CD8-positive, alpha-beta memory T cell (primary cell): ENCODE measurements around the gene NTN5. TPM values are rescaled to one million over a fixed set of nuclear protein-coding genes. Genes with fewer than 3 reads are reported as not detected.
"Not testable (repeated sequence)": the region's sequence is repeated elsewhere in the genome, so short reads cannot be mapped to it uniquely, and the experiment has no call there.

Source experiments
- CTCF ChIA-PET: fragments of 350-600 bp; sonication (Branson Sonifier 250); formaldehyde crosslinking; loops from one replicate; lab custom pipeline; 2021; ENCODE audit warnings: antibody characterized with exemption; lab: Charles Lee
- POLR2A ChIA-PET: fragments of 350-600 bp; sonication (Branson Sonifier 250); formaldehyde crosslinking; loops from one replicate; lab custom pipeline; 2021; ENCODE audit warnings: antibody characterized with exemption; lab: Charles Lee
- DNase-seq, 5 donors: peaks; one replicate each; pipeline versions ENCODE4 v3.0.0 to v3.0.0-alpha.2; 2020 to 2022; ENCODE audit warnings: mixed read lengths in 1 of 5
- H3K27ac ChIP-seq: one replicate; pipeline ENCODE4 v1.7.0; 2013; ENCODE audit warnings: low read depth, mild to moderate bottlenecking, low read length, moderate library complexity
- H3K27me3 ChIP-seq: 2 replicates; pipeline ENCODE4 v1.7.0; 2013; ENCODE audit warnings: low read length, mild to moderate bottlenecking; ENCODE audit not compliant: insufficient read depth, poor library complexity, severe bottlenecking
- H3K36me3 ChIP-seq: 2 replicates; pipeline ENCODE4 v1.7.0; 2013; ENCODE audit warnings: mild to moderate bottlenecking, low read length, moderate library complexity; ENCODE audit not compliant: insufficient read depth
- H3K4me1 ChIP-seq: 2 replicates; pipeline ENCODE4 v1.7.0; 2013; ENCODE audit warnings: mild to moderate bottlenecking, low read length, moderate library complexity; ENCODE audit not compliant: insufficient read depth
- H3K4me3 ChIP-seq: 2 replicates; pipeline ENCODE4 v1.7.0; 2013; ENCODE audit warnings: mild to moderate bottlenecking, low read length
- H3K9me3 ChIP-seq: 2 replicates; pipeline ENCODE4 v1.7.0; 2013; ENCODE audit warnings: mild to moderate bottlenecking, low read length
- H3K27ac Mint-ChIP-seq, 8 donors: one replicate each; pipeline ENCODE4 v1.8.0; 2020 to 2021; ENCODE audit warnings: mixed read lengths in 8 of 8, mild to moderate bottlenecking in 6 of 8, inconsistent platforms in 3 of 8, moderate library complexity in 3 of 8
- H3K27me3 Mint-ChIP-seq, 2 donors: one replicate each; pipeline ENCODE4 v1.8.0; 2020 to 2021; ENCODE audit warnings: mixed read lengths in 2 of 2, mild to moderate bottlenecking in 1 of 2, moderate library complexity in 1 of 2
- H3K36me3 Mint-ChIP-seq, 3 donors: one replicate each; pipeline ENCODE4 v1.8.0; 2020 to 2021; ENCODE audit warnings: mixed read lengths in 3 of 3, inconsistent platforms in 1 of 3, mild to moderate bottlenecking in 1 of 3
- H3K4me1 Mint-ChIP-seq, 3 donors: one replicate each; pipeline ENCODE4 v1.8.0; 2020 to 2021; ENCODE audit warnings: mixed read lengths in 3 of 3, inconsistent platforms in 1 of 3, mild to moderate bottlenecking in 1 of 3
- H3K4me3 Mint-ChIP-seq, 7 donors: one replicate each; pipeline ENCODE4 v1.8.0; 2020 to 2021; ENCODE audit warnings: mixed read lengths in 7 of 7, mild to moderate bottlenecking in 6 of 7, moderate library complexity in 4 of 7, inconsistent platforms in 2 of 7
- H3K9me3 Mint-ChIP-seq, 5 donors: one replicate each; pipeline ENCODE4 v1.8.0; 2020 to 2022; ENCODE audit warnings: mixed read lengths in 5 of 5, mild to moderate bottlenecking in 3 of 5, moderate library complexity in 2 of 5, inconsistent platforms in 1 of 5
- polyA plus RNA-seq: library from polyadenylated mRNA; unstranded; fragments of 300-500 nt; fragmentation: Illumina TruSeq; gene quantifications from one replicate; pipeline ENCODE4 v1.2.3, GENCODE V29; 2021
- total RNA-seq, 2 experiments: library from RNA; stranded (reverse); gene quantifications; one replicate each; pipeline ENCODE4 v1.2.3, GENCODE V29; 2021

Gene NTN5
- total and polyA plus RNA-seq, 3 experiments from 2014 or later = 0.11 to 0.33 TPM; not detected in 1

DNA sequence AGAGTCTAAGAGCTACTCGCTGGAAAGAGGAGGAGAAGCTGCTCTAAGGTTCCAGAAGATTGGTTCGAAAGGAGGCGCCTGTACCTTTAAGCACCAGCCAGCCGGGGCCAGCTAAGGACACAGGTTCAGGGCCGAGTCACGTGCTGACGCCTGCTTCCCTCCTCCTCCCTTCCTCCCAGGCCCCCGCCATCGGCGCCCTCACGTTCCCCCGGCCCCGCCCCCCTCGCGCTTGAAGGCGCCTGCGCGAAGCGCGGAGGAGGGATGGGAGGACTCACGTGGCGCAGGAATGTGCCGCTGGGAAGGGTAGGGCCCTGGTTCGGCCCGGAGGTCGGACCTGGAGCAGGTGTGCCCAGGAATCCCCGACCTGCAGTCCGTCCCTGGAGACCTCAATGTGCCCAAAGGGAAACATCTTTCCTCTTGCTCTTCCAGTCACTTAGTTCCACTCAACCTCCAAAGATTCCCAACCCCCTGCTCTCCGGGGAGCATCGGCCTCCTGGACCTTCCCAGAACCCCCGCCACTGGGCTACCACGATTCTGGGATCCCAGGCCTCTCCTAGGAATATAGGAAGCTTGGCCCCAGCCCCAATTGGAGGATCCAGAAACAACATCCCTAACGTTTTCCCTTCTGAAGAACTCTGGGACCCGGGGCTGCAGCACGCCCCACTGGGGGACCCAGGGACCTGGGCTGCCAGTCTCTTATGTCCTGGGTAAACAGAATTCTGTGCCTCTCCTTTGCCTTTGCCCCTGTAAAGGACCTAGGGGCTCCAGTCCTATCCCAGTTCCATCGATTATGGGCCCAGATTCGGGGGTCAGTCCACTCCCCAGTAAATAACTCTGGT, 38.2 kb downstream of the NTN5 start:
- H3K9me3 Mint-ChIP-seq = peaks cover 0 to 2% (median 0%) of the 10 kb centered on the region in 5 donors
- DNase-seq = peak; percentile 82 to 92 (median 86)
- Histone ChIP-seq H3K27ac (peak overlapping the region; percentile 66), H3K27me3 (no peaks in the 10 kb centered on the region), H3K4me3 (peak overlapping the region; percentile 55), H3K4me1 (peaks cover 45% of the 10 kb centered on the region), H3K9me3 (no peaks in the 10 kb centered on the region), H3K36me3 (peaks cover 28% of the 10 kb centered on the region)
- POLR2A ChIA-PET = interaction anchor here (0.5 to 2.8 kb wide), 5 partner anchors 11 to 343 kb away, joined by 3 to 17 read pairs (median 13); partner anchors contain the start of genes CA11, RPL18 and SPHK2
- H3K27ac Mint-ChIP-seq = peak overlapping the region; percentile 88 to 97 (median 93)
- CTCF ChIA-PET = interaction anchor here (1.1 to 2.7 kb wide), 5 partner anchors 11 to 145 kb away, joined by 3 to 10 read pairs (median 4); partner anchors contain the start of genes CA11 and SPHK2
- H3K4me3 Mint-ChIP-seq = peak overlapping the region; percentile 76 to 93 (median 83)
- H3K4me1 Mint-ChIP-seq = peaks cover 31 to 64% (median 36%) of the 10 kb centered on the region in 3 donors
- peaks cover 0 to 55% (median 0%) of the 10 kb centered on the region in 3 donors for H3K36me3 Mint-ChIP-seq
- peaks cover 0 to 2% of the 10 kb centered on the region in 2 donors for H3K27me3 Mint-ChIP-seq

DNA sequence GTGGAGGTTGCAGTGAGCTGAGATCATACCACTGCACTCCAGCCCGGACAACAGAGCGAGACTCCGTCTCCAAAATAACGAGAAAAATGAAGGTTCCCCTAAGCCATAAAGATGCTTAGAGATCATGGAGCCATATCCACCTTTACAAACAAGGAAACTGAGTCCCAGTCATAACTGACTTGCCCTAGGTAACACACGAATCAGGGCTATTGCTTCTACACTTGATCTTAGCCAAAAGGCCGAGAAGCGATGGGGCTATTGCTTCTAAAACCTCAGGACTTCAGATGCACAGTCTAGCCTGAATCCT, 38.8 kb downstream of the NTN5 start:
- Histone ChIP-seq H3K4me1 (peaks cover 38% of the 10 kb centered on the region), H3K27me3 (no peaks in the 10 kb centered on the region), H3K4me3 (peak overlapping the region; percentile 55), H3K27ac (peak overlapping the region; percentile 66), H3K36me3 (peaks cover 30% of the 10 kb centered on the region), H3K9me3 (no peaks in the 10 kb centered on the region)
- Mint-ChIP-seq H3K36me3 (peaks cover 0 to 57% (median 0%) of the 10 kb centered on the region in 3 donors), H3K4me1 (peaks cover 27 to 58% (median 31%) of the 10 kb centered on the region in 3 donors), H3K27me3 (no peaks in the 10 kb centered on the region), H3K9me3 (peaks cover 0 to 2% (median 0%) of the 10 kb centered on the region in 5 donors), H3K27ac (peak overlapping the region; percentile 88 to 97 (median 92)), H3K4me3 (peak overlapping the region; percentile 76 to 93 (median 83))
- no peak for DNase-seq
- ChIA-PET POLR2A (interaction anchor here (0.5 to 2.8 kb wide), 5 partner anchors 11 to 342 kb away, joined by 3 to 17 read pairs (median 13); partner anchors contain the start of genes CA11, RPL18 and SPHK2), CTCF (interaction anchor here (1.1 to 2.7 kb wide), 5 partner anchors 10 to 144 kb away, joined by 3 to 10 read pairs (median 4); partner anchors contain the start of genes CA11 and SPHK2)

- peak overlapping the region; percentile 55 for H3K4me3 ChIP-seq
- Mint-ChIP-seq H3K9me3 (peaks cover 0 to 2% (median 0%) of the 10 kb centered on the region in 5 donors), H3K4me3 (peak overlapping the region in 3 of 7 donors; percentile 26 to 82 (median 82)), H3K36me3 (peaks cover 0 to 61% (median 0%) of the 10 kb centered on the region in 3 donors), H3K4me1 (peaks cover 22 to 56% (median 27%) of the 10 kb centered on the region in 3 donors), H3K27ac (peak overlapping the region in 7 of 8 donors; percentile 81 to 96 (median 90)), H3K27me3 (no peaks in the 10 kb centered on the region)
- H3K27me3 ChIP-seq = no peaks in the 10 kb centered on the region
- ChIA-PET CTCF (interaction anchor here (1.0 to 2.7 kb wide), 7 partner anchors 9 to 144 kb away, joined by 3 to 10 read pairs (median 4); partner anchors contain the start of genes CA11 and SPHK2), POLR2A (interaction anchor here (0.5 to 2.8 kb wide), 5 partner anchors 10 to 342 kb away, joined by 3 to 17 read pairs (median 13); partner anchors contain the start of genes CA11, RPL18 and SPHK2)
- no peaks in the 10 kb centered on the region for H3K9me3 ChIP-seq
- H3K27ac ChIP-seq = peak overlapping the region; percentile 66
- H3K4me1 ChIP-seq = peaks cover 32% of the 10 kb centered on the region
- DNase-seq = no peak
- H3K36me3 ChIP-seq = peaks cover 30% of the 10 kb centered on the region
These were observed 39.4 kb downstream of the NTN5 start for GRCh38 chr19:48633148-48634035.

DNA sequence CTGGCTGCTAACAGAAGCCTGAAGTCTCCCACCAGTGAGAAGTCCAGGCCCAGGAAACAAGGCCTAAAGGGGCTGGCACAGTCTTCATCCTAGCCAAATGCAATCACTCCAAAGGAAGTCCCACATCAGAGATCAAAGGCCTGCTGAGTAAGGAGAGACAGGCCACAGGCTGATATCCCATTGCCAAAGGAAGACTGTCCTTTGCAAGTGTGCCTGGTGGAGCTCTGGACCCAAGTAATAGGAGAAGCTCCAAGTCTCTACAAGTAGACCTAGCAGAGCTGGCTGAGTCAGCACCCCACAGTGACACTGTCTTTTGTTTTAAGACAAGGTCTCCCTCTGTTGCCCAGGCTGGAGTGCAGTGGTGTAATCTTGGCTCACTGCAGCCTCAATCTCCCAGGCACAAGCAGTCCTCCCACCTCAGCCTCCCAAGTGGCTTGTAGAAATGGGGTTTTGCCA, 40.1 kb downstream of the NTN5 start:
- peak overlapping the region; percentile 39 for H3K27ac ChIP-seq
- POLR2A ChIA-PET = interaction anchor here (0.6 to 2.8 kb wide), 5 partner anchors 9 to 22 kb away, joined by 3 to 17 read pairs (median 13); partner anchors contain the start of genes CA11, RPL18 and SPHK2

DNA sequence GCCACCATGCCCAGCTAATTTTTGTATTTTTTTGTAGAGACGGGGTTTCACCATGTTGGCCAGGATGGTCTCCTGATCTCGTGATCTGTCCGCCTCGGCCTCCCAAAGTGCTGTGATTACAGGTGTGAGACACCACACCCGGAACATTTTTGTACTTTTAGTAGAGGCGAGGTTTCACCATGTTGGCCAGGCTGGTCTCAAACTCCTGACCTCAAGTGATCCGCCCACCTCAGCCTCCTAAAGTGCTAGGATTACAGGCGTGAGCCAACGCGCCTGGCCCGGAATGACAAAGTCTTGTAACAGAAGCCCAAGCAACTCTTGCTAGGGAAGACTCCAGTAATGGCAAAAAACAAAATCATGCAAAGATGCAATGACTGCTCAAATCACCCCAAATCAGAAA, 40.5 kb downstream of the NTN5 start:
- POLR2A ChIA-PET = interaction anchor here (0.6 kb wide), 2 partner anchors 9 to 23 kb away, joined by 3 read pairs; no protein-coding TSS in a partner anchor
- peaks cover 29% of the 10 kb centered on the region for H3K4me1 ChIP-seq

More for the DNA sequence above, 40.1 kb downstream of the NTN5 start:
- Mint-ChIP-seq H3K4me3 (peak overlapping the region in 3 of 7 donors; percentile 3 to 45 (median 36)), H3K4me1 (peaks cover 18 to 49% (median 21%) of the 10 kb centered on the region in 3 donors), H3K9me3 (peaks cover 0 to 2% (median 0%) of the 10 kb centered on the region in 5 donors), H3K27ac (peak overlapping the region in 7 of 8 donors; percentile 3 to 96 (median 54)), H3K36me3 (peaks cover 0 to 59% (median 0%) of the 10 kb centered on the region in 3 donors), H3K27me3 (no peaks in the 10 kb centered on the region)
- Histone ChIP-seq H3K9me3 (no peaks in the 10 kb centered on the region), H3K27me3 (no peaks in the 10 kb centered on the region), H3K36me3 (peaks cover 30% of the 10 kb centered on the region), H3K4me1 (peaks cover 29% of the 10 kb centered on the region), H3K4me3 (no peak overlapping the region)
- DNase-seq = no peak
- CTCF ChIA-PET = interaction anchor here (1.0 to 2.7 kb wide), 4 partner anchors 9 to 13 kb away, joined by 4 to 9 read pairs (median 4); partner anchors contain the start of gene CA11

GRCh38 chr19:48631225-48631624, 41.6 kb downstream of the NTN5 start:
- Histone ChIP-seq H3K9me3 (no peaks in the 10 kb centered on the region), H3K4me1 (peaks cover 29% of the 10 kb centered on the region), H3K27ac (no peak overlapping the region), H3K36me3 (peaks cover 30% of the 10 kb centered on the region), H3K4me3 (no peak overlapping the region), H3K27me3 (no peaks in the 10 kb centered on the region)
- H3K27me3 Mint-ChIP-seq = no peaks in the 10 kb centered on the region
- no peak for DNase-seq
- peak overlapping the region in 1 of 8 donors; percentile 68 for H3K27ac Mint-ChIP-seq
- H3K4me3 Mint-ChIP-seq = no peak overlapping the region
- H3K9me3 Mint-ChIP-seq = peaks cover 0 to 2% (median 0%) of the 10 kb centered on the region in 5 donors
- H3K36me3 Mint-ChIP-seq = peaks cover 0 to 59% (median 0%) of the 10 kb centered on the region in 3 donors
- CTCF ChIA-PET = interaction anchor here (1.0 kb wide), 1 partner anchor 15 kb away, joined by 5 read pairs; the partner anchor contains the start of gene CA11
- POLR2A ChIA-PET = interaction anchor here (1.8 kb wide), 1 partner anchor 12 kb away, joined by 4 read pairs; the partner anchor contains the start of genes RPL18 and SPHK2
- H3K4me1 Mint-ChIP-seq = peaks cover 22 to 56% (median 26%) of the 10 kb centered on the region in 3 donors

More for the DNA sequence above, 40.5 kb downstream of the NTN5 start:
- H3K27ac ChIP-seq, H3K4me3 ChIP-seq, H3K9me3 ChIP-seq, H3K9me3 Mint-ChIP-seq, H3K27me3 Mint-ChIP-seq, H3K27me3 ChIP-seq, DNase-seq: not testable (repeated sequence)
- peak overlapping the region in 6 of 8 donors; percentile 3 to 96 (median 58) for H3K27ac Mint-ChIP-seq
- H3K36me3 Mint-ChIP-seq = peaks cover 0 to 58% (median 0%) of the 10 kb centered on the region in 3 donors
- H3K4me3 Mint-ChIP-seq = peak overlapping the region in 2 of 7 donors; percentile 3 to 36
- peaks cover 18 to 50% (median 22%) of the 10 kb centered on the region in 3 donors for H3K4me1 Mint-ChIP-seq
- CTCF ChIA-PET = interaction anchor here (1.0 to 1.2 kb wide), 3 partner anchors 11 to 14 kb away, joined by 4 to 5 read pairs (median 4); partner anchors contain the start of gene CA11
- H3K36me3 ChIP-seq = peaks cover 30% of the 10 kb centered on the region
